ENCODE results near the gene PISD.

The PISD gene

DNA sequence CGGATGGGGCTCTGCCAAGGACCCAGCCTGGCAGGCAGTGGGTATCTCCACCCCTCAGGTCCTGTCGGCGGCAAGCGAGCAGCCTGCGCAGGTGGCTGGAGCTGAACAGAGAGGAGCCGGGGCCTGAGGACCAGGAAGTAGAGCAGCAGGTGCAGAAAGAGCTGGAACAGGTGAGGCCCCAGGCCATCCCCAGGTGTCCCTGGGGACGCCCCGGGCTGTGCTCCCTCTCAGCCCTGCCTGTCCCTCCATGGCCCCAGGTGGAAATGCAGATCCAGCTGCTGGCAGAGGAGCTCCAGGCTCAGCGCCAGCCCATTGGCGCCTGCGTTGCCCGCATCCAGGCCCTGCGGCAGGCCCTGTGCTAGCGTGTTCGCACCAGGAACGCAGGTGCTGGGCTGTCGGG lies 44.0 kb downstream of the PISD start (continued):
- no peak for TF ChIP-seq ZNF274 (IDR thresholded peaks at IDR 0.05; ENCODE audit: low read length)
- no peak for TF ChIP-seq ZNF274 (tag by site-specific recombination; IDR thresholded peaks at IDR 0.05; ENCODE audit: borderline replicate concordance)
- TF ChIP-seq GLI2 (tag by site-specific recombination; IDR thresholded peaks at IDR 0.05; ENCODE audit: borderline replicate concordance, low read depth): no peak
- no peak for TF ChIP-seq YY2 (tag by site-specific recombination; IDR thresholded peaks at IDR 0.05)

DNA sequence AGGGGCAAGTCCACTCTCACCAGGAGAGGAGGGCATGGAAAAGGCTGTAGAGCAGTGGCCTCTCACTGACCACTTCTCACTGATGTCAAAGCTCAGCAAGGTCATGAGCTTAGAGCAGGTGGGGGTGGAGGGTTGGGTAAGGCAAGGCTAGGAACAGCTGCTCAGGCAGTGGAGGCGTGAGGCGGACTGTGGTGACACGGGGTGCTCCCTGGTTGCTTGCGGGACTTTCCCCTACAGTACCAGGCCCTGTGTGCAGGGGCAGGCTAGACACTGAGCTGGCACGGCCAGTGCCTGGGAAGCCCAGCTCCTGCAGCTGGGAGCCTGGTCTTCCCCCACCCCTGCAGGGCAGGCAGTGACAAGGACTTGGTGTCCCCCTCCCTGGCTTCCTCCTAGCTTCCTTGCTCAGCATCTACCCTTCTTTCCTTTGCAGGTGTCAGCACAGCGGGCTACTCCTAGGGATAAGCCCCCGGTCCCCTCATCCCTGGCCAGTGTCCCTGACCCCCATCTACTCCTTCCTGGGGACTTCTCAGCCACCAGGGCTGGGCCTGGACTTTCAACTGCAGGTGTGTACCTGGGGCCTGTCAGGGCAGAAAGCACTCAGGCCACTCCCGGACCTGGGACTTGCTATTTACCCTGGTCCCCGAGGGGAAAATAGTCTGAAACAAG lies 45.6 kb downstream of the PISD start:
- ChIA-PET CTCF (interaction anchor here (0.6 kb wide), 1 partner anchor 303 kb away, joined by 3 read pairs; no protein-coding TSS in a partner anchor), POLR2A (interaction anchor here (0.6 to 1.4 kb wide), 2 partner anchors 14 to 269 kb away, joined by 5 to 10 read pairs; no protein-coding TSS in a partner anchor)
- H3K36me3 ChIP-seq (ENCODE audit: control insufficient read depth in 2 of 2, insufficient read depth in 1 of 2, low read length in 2 of 2): peaks cover 0 to 56% of the 10 kb centered on the region in 2 experiments; a peak in 2 of 3 replicates
- no peak for TF ChIP-seq HOXA7 (CRISPR knock-in tag; IDR thresholded peaks at IDR 0.05; ENCODE audit: borderline replicate concordance)
- TF ChIP-seq GLI2 (tag by site-specific recombination; IDR thresholded peaks at IDR 0.05; ENCODE audit: borderline replicate concordance, low read depth): no peak
- TF ChIP-seq KLF7 (tag by site-specific recombination; IDR thresholded peaks at IDR 0.05; ENCODE audit: borderline replicate concordance): no peak
- TF ChIP-seq ZNF274 (IDR thresholded peaks at IDR 0.05; ENCODE audit: low read length): no peak
- TF ChIP-seq ZNF274 (tag by site-specific recombination; IDR thresholded peaks at IDR 0.05; ENCODE audit: borderline replicate concordance): no peak
- H3K4me3 ChIP-seq (ENCODE audit: low read depth, low read length): no peak overlapping the region
- H3K27ac ChIP-seq (ENCODE audit: extremely low read depth, low read depth, low read length): no peak overlapping the region
- H3K4me1 ChIP-seq (ENCODE audit: control insufficient read depth, insufficient read depth, low read length): no peaks in the 10 kb centered on the region
- no peaks in the 10 kb centered on the region for H3K9me3 ChIP-seq (ENCODE audit: control insufficient read depth, insufficient read depth, low read depth, low read length)

GRCh38 chr22:31615940-31616314 lies 46.1 kb downstream of the PISD start:
- no peaks in the 10 kb centered on the region for H3K4me1 ChIP-seq (ENCODE audit: control insufficient read depth, insufficient read depth, low read length)
- H3K4me3 ChIP-seq (ENCODE audit: low read depth, low read length): no peak overlapping the region
- CTCF ChIA-PET: no interaction called here
- peaks cover 0 to 56% of the 10 kb centered on the region in 2 experiments; a peak in 2 of 3 replicates for H3K36me3 ChIP-seq (ENCODE audit: control insufficient read depth in 2 of 2, insufficient read depth in 1 of 2, low read length in 2 of 2)
- no peak overlapping the region for H3K27ac ChIP-seq (ENCODE audit: extremely low read depth, low read depth, low read length)
- no peaks in the 10 kb centered on the region for H3K9me3 ChIP-seq (ENCODE audit: control insufficient read depth, insufficient read depth, low read depth, low read length)
- TF ChIP-seq, protein P1, sequence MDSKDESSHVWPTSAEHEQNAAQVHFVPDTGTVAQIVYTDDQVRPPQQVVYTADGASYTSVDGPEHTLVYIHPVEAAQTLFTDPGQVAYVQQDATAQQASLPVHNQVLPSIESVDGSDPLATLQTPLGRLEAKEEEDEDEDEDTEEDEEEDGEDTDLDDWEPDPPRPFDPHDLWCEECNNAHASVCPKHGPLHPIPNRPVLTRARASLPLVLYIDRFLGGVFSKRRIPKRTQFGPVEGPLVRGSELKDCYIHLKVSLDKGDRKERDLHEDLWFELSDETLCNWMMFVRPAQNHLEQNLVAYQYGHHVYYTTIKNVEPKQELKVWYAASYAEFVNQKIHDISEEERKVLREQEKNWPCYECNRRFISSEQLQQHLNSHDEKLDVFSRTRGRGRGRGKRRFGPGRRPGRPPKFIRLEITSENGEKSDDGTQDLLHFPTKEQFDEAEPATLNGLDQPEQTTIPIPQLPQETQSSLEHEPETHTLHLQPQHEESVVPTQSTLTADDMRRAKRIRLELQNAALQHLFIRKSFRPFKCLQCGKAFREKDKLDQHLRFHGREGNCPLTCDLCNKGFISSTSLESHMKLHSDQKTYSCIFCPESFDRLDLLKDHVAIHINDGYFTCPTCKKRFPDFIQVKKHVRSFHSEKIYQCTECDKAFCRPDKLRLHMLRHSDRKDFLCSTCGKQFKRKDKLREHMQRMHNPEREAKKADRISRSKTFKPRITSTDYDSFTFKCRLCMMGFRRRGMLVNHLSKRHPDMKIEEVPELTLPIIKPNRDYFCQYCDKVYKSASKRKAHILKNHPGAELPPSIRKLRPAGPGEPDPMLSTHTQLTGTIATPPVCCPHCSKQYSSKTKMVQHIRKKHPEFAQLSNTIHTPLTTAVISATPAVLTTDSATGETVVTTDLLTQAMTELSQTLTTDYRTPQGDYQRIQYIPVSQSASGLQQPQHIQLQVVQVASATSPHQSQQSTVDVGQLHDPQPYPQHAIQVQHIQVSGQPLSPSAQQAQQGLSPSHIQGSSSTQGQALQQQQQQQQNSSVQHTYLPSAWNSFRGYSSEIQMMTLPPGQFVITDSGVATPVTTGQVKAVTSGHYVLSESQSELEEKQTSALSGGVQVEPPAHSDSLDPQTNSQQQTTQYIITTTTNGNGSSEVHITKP (tag by site-specific recombination; IDR thresholded peaks at IDR 0.05): 0 out of 2 replicates have a peak, but pooled peaks have one; percentile 37
- TF ChIP-seq, protein P2, sequence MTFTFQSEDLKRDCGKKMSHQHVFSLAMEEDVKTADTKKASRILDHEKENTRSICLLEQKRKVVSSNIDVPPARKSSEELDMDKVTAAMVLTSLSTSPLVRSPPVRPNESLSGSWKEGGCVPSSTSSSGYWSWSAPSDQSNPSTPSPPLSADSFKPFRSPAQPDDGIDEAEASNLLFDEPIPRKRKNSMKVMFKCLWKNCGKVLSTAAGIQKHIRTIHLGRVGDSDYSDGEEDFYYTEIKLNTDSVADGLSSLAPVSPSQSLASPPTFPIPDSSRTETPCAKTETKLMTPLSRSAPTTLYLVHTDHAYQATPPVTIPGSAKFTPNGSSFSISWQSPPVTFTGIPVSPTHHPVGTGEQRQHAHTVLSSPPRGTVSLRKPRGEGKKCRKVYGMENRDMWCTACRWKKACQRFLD (tag by site-specific recombination; IDR thresholded peaks at IDR 0.05): no peak
- POLR2A ChIA-PET: interaction anchor here (0.6 to 1.4 kb wide), 2 partner anchors 14 to 269 kb away, joined by 5 to 10 read pairs; no protein-coding TSS in a partner anchor

DNA sequence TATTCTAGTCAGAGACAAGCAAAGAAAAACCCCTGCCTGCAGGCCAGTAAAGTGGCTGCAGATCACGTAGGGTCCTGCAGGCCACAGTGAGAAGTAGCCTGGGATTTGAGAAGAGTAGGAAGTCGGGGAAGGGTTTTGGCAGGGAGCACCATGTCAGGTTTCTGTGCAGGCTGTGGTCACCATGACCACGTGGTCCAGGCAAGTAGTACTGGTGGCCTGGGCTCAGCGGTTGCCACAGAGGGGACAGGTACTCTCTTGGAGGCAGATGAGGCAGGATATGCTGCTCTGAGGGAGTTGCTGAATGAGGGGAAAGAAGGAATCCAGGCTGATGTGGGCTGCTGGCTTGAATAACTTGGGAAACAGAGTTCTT lies 46.5 kb downstream of the PISD start:
- H3K4me3 ChIP-seq (ENCODE audit: low read depth, low read length): no peak overlapping the region
- ChIA-PET CTCF (interaction anchor here (1.6 kb wide), 1 partner anchor 18 kb away, joined by 4 read pairs; no protein-coding TSS in a partner anchor), POLR2A (interaction anchor here (1.4 kb wide), 1 partner anchor 15 kb away, joined by 10 read pairs; no protein-coding TSS in a partner anchor)
- H3K36me3 ChIP-seq (ENCODE audit: control insufficient read depth in 2 of 2, insufficient read depth in 1 of 2, low read length in 2 of 2): peaks cover 0 to 55% of the 10 kb centered on the region in 2 experiments; a peak in 2 of 3 replicates
- H3K27ac ChIP-seq (ENCODE audit: extremely low read depth, low read depth, low read length): no peak overlapping the region
- no peaks in the 10 kb centered on the region for H3K9me3 ChIP-seq (ENCODE audit: control insufficient read depth, insufficient read depth, low read depth, low read length)
- H3K4me1 ChIP-seq (ENCODE audit: control insufficient read depth, insufficient read depth, low read length): no peaks in the 10 kb centered on the region
- TF ChIP-seq ZNF23 (tag by site-specific recombination; IDR thresholded peaks at IDR 0.05; ENCODE audit: borderline replicate concordance) (no peak), ZNF510 (tag by site-specific recombination; IDR thresholded peaks at IDR 0.05; ENCODE audit: insufficient replicate concordance) (no peak), YY2 (tag by site-specific recombination; IDR thresholded peaks at IDR 0.05) (no peak), ZNF768 (tag by site-specific recombination; IDR thresholded peaks at IDR 0.05) (no peak), ZNF175 (tag by site-specific recombination; IDR thresholded peaks at IDR 0.05) (no peak), ZNF221 (tag by site-specific recombination; IDR thresholded peaks at IDR 0.05; ENCODE audit: borderline replicate concordance) (no peak), MZF1 (tag by site-specific recombination; IDR thresholded peaks at IDR 0.05; ENCODE audit: borderline replicate concordance) (no peak), HOXC10 (CRISPR knock-in tag; IDR thresholded peaks at IDR 0.05) (no peak), IKZF3 (tag by site-specific recombination; IDR thresholded peaks at IDR 0.05) (no peak), ZNF266 (tag by site-specific recombination; IDR thresholded peaks at IDR 0.05; ENCODE audit: low read depth) (no peak), CTCF (tag by site-specific recombination; IDR thresholded peaks at IDR 0.05) (no peak), ZNF707 (tag by site-specific recombination; IDR thresholded peaks at IDR 0.05) (no peak)
- TF ChIP-seq, protein P3, sequence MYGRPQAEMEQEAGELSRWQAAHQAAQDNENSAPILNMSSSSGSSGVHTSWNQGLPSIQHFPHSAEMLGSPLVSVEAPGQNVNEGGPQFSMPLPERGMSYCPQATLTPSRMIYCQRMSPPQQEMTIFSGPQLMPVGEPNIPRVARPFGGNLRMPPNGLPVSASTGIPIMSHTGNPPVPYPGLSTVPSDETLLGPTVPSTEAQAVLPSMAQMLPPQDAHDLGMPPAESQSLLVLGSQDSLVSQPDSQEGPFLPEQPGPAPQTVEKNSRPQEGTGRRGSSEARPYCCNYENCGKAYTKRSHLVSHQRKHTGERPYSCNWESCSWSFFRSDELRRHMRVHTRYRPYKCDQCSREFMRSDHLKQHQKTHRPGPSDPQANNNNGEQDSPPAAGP (tag by site-specific recombination; IDR thresholded peaks at IDR 0.05): no peak
